OCI-LY7 (cell line): ENCODE measurements around the gene AGFG2. TPM values are rescaled to one million over a fixed set of nuclear protein-coding genes. Genes with fewer than 3 reads are reported as not detected.

ENCODE experiments used
- BruUV-seq: library from RNA; stranded (reverse); fragments of 400-500 nt; replicated peaks from 2 replicates; lab custom pipeline; 2021; lab: Mats Ljungman, UMichigan
- CTCF ChIA-PET: fragments of 300-600 bp; sonication (Branson Sonifier 250); formaldehyde crosslinking; loops from one replicate; lab custom pipeline; 2022; ENCODE audit warnings: antibody characterized with exemption; ENCODE audit not compliant: unreplicated experiment; lab: Charles Lee
- POLR2A ChIA-PET: fragments of 300-600 bp; sonication (Branson Sonifier 250); formaldehyde crosslinking; loops from one replicate; lab custom pipeline; 2022; ENCODE audit warnings: antibody characterized with exemption; lab: Charles Lee
- DNase-seq: peaks from one replicate; pipeline ENCODE4 v3.0.0-alpha.2; 2015; ENCODE audit warnings: low spot score
- H2AFZ ChIP-seq: fragments of 200-600 bp; sonication (generic), shearing (Covaris generic); 2 replicates; pipeline ENCODE4 v1.6.1; 2014; ENCODE audit warnings: mild to moderate bottlenecking, antibody characterized with exemption, low read length, moderate library complexity
- H3K27ac ChIP-seq: fragments of 200-600 bp; sonication (generic); 2 replicates; pipeline ENCODE4 v1.5.1; 2014; ENCODE audit warnings: mixed run types, low read depth, mild to moderate bottlenecking, moderate library complexity, low read length, inconsistent platforms; ENCODE audit not compliant: poor library complexity, severe bottlenecking
- H3K36me3 ChIP-seq: fragments of 200-600 bp; sonication (generic); 2 replicates; pipeline ENCODE4 v1.6.1; 2014; ENCODE audit warnings: mild to moderate bottlenecking, antibody characterized with exemption, low read length, moderate library complexity, mixed read lengths; ENCODE audit not compliant: insufficient read depth
- H3K4me1 ChIP-seq: fragments of 200-600 bp; sonication (generic); 2 replicates; pipeline ENCODE4 v1.5.1; 2014; ENCODE audit warnings: mild to moderate bottlenecking, low read length; ENCODE audit not compliant: insufficient read depth, poor library complexity, severe bottlenecking
- H3K4me2 ChIP-seq: fragments of 200-600 bp; sonication (generic); 2 replicates; pipeline ENCODE4 v1.6.1; 2014; ENCODE audit warnings: mild to moderate bottlenecking, low read length
- H3K4me3 ChIP-seq: fragments of 200-600 bp; sonication (generic); 2 replicates; pipeline ENCODE4 v1.5.1; 2014; ENCODE audit warnings: mild to moderate bottlenecking, low read depth, low read length; ENCODE audit not compliant: poor library complexity, severe bottlenecking
- H3K79me2 ChIP-seq: fragments of 200-600 bp; sonication (generic); 2 replicates; pipeline ENCODE4 v1.6.1; 2016; ENCODE audit warnings: low read depth, mild to moderate bottlenecking, low read length, moderate library complexity, mixed read lengths; ENCODE audit not compliant: insufficient read depth
- H3K9me2 ChIP-seq: fragments of 200-600 bp; sonication (generic); 2 replicates; pipeline ENCODE4 v1.6.1; 2016; ENCODE audit warnings: mild to moderate bottlenecking, low read length, mixed read lengths; ENCODE audit not compliant: insufficient read depth
- H3K9me3 ChIP-seq: fragments of 200-600 bp; sonication (generic); 2 replicates; pipeline ENCODE4 v1.6.1; 2014; ENCODE audit warnings: mild to moderate bottlenecking, mixed run types, low read length, mixed read lengths
- H4K20me1 ChIP-seq: fragments of 200-600 bp; sonication (generic); 2 replicates; pipeline ENCODE4 v1.6.1; 2014; ENCODE audit warnings: mild to moderate bottlenecking, antibody characterized with exemption, low read length, moderate library complexity, mixed read lengths; ENCODE audit not compliant: insufficient read depth
- EZH2phosphoT487 ChIP-seq: fragments of 200-600 bp; sonication (generic); IDR thresholded peaks from 2 replicates; pipeline ENCODE4 v1.6.1; 2018; ENCODE audit warnings: low read depth, borderline replicate concordance, mild to moderate bottlenecking, mixed run types, antibody characterized with exemption, low read length, moderate library complexity, mixed read lengths
- intact Hi-C: fragments of 100-400 bp; cut with micrococcal nuclease; formaldehyde crosslinking; loops from one replicate; pipeline ENCODE4 v1.10.0; 2022; ENCODE audit not compliant: unreplicated experiment
- total RNA-seq, 2 experiments: library from RNA; depleted of rRNA in 1 of 2; stranded (reverse); fragments of >200 nt in 1 of 2; shearing (Covaris generic) in 1 of 2; gene quantifications; 2 replicates each; pipeline ENCODE4 v1.2.3, GENCODE V29; 2014 to 2022
- TF ChIP-seq, protein P1 (sequence below): fragments of 200-600 bp; sonication (generic); conservative IDR thresholded peaks from 2 replicates; pipeline ENCODE4 v1.5.1; 2014; ENCODE audit warnings: mild to moderate bottlenecking, antibody characterized with exemption, low read length, moderate library complexity, mixed read lengths

AGFG2 gene
- total RNA-seq, 2 experiments from 2014 or later, result 11.5 to 15.2 TPM

DNA sequence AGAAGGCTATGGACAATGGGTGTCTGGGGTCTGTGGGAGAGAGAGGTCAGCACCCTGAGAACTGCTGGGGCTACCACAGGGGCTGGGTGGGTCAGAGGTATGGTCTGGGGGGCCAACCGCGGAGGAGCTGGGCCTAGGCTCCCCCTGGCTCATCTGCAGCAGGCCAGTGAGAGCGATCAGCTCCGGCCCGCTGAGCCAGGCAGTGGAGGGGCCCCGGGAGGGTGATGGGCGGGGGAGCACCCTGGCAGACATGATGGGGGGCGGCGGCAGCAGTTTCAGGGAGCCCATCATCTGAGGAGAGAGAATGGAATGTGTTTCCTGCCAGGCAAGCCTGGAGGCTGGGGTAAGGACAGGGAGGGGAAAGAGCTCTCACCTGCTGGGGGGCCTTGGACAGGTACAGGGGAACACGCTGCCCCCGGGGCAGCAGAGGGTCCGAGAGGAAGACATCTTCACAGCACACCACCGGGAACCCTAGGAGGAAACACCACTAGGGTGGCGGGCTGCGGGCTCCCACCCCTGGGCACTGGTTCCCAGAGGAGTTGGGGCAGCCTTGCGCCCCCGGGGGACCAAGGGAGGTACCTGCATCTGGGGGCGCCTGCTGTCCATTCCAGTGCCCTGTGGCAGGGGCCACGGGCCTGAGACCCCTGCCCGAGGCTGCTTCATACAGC, 33.4 kb downstream of the AGFG2 start:
- TF ChIP-seq EZH2phosphoT487, result no peak
- TF ChIP-seq, protein P1, sequence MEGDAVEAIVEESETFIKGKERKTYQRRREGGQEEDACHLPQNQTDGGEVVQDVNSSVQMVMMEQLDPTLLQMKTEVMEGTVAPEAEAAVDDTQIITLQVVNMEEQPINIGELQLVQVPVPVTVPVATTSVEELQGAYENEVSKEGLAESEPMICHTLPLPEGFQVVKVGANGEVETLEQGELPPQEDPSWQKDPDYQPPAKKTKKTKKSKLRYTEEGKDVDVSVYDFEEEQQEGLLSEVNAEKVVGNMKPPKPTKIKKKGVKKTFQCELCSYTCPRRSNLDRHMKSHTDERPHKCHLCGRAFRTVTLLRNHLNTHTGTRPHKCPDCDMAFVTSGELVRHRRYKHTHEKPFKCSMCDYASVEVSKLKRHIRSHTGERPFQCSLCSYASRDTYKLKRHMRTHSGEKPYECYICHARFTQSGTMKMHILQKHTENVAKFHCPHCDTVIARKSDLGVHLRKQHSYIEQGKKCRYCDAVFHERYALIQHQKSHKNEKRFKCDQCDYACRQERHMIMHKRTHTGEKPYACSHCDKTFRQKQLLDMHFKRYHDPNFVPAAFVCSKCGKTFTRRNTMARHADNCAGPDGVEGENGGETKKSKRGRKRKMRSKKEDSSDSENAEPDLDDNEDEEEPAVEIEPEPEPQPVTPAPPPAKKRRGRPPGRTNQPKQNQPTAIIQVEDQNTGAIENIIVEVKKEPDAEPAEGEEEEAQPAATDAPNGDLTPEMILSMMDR, result no peak
- Histone ChIP-seq H3K4me3 (no peak overlapping the region), H3K79me2 (no peaks in the 10 kb centered on the region), H4K20me1 (no peaks in the 10 kb centered on the region), H3K4me2 (no peak overlapping the region), H3K9me2 (no peaks in the 10 kb centered on the region), H2AFZ (no peak overlapping the region), H3K4me1 (peaks cover 45% of the 10 kb centered on the region), H3K9me3 (no peaks in the 10 kb centered on the region), H3K36me3 (peaks cover 32% of the 10 kb centered on the region), H3K27ac (no peak overlapping the region)
- ChIA-PET POLR2A (no interaction called here), CTCF (no interaction called here)
- no peak for DNase-seq
- intact Hi-C loops, result no loop called here
- no TSS peak for BruUV-seq

DNA sequence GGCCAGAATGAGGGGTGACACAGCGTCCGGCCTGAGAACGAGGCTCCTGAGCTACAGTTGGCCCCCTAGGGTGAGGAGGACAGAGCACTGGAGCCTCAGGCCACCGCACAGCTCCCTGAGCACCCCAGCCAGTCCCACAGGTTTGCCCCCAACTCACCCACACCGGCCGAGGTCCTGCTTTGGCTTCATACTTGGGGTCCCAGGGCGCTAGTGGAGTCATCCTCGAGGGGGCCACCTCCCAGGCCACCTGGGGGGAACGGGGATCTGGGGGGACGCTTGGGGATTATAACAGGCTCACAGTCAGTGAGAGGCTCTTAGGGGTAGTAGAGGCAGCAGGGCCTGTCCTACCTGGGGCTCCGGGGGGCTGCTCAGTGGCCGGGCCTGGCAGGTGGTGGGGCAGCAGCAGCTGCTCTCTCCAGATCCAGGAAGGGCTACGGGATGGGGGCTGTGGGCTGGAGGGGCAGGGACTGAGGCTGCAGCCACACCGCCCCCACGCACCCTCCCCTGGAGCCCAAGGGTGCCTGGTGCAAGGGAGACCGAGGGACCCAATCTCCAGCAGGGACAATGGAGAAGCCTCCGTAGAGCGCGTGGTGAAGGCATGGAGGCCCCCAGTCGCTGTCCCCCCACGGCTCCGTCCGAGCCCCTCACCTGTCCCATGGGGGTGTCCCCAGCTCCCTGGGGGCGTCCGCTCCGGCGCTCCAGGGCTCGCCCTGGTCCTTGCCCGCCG, 34.1 kb downstream of the AGFG2 start:
- intact Hi-C loops, result no loop called here
- TF ChIP-seq EZH2phosphoT487, result no peak
- TF ChIP-seq, protein P1, result no peak
- no peaks in the 10 kb centered on the region for H4K20me1 ChIP-seq
- no peak overlapping the region for H3K27ac ChIP-seq
- no peak overlapping the region for H3K4me2 ChIP-seq
- H3K4me1 ChIP-seq, result peaks cover 38% of the 10 kb centered on the region
- no peak for DNase-seq
- no peaks in the 10 kb centered on the region for H3K79me2 ChIP-seq
- ChIA-PET POLR2A (no interaction called here), CTCF (no interaction called here)
- peaks cover 39% of the 10 kb centered on the region for H3K36me3 ChIP-seq
- no TSS peak for BruUV-seq
- no peak overlapping the region for H2AFZ ChIP-seq
- no peak overlapping the region for H3K4me3 ChIP-seq
- H3K9me2 ChIP-seq, result no peaks in the 10 kb centered on the region
- no peaks in the 10 kb centered on the region for H3K9me3 ChIP-seq
